Smooth muscle cell (in vitro differentiated cells): ENCODE results near the gene TXNRD2. TPM values are rescaled to one million over a fixed set of nuclear protein-coding genes. Genes with fewer than 3 reads are reported as not detected.

Source experiments
- DNase-seq: peaks from one replicate; lab custom pipeline; 2025; ENCODE audit not compliant: unreplicated experiment; lab: John Stamatoyannopoulos, UW
- H2AFZ ChIP-seq: fragments of 200-600 bp; sonication (generic); 2 replicates; pipeline ENCODE4 v1.6.0; 2016; ENCODE audit warnings: antibody characterized with exemption, low read depth, mild to moderate bottlenecking
- H3F3A ChIP-seq: fragments of 200-600 bp; sonication (generic); 2 replicates; pipeline ENCODE4 v1.6.0; 2017; ENCODE audit warnings: antibody characterized with exemption, low read depth
- H3K27ac ChIP-seq: fragments of 200-600 bp; sonication (generic); 2 replicates; pipeline ENCODE4 v1.5.1; 2016; ENCODE audit warnings: low read depth, mild to moderate bottlenecking
- H3K27me3 ChIP-seq: fragments of 200-600 bp; sonication (generic); 2 replicates; pipeline ENCODE4 v1.6.1; 2016; ENCODE audit warnings: low read depth, mild to moderate bottlenecking
- H3K36me3 ChIP-seq: fragments of 200-600 bp; sonication (generic); 2 replicates; pipeline ENCODE4 v1.5.1; 2016; ENCODE audit warnings: low read depth
- H3K4me1 ChIP-seq: fragments of 200-600 bp; sonication (generic); 2 replicates; pipeline ENCODE4 v1.5.1; 2016; ENCODE audit warnings: low read depth
- H3K4me2 ChIP-seq: fragments of 200-600 bp; sonication (generic); 2 replicates; pipeline ENCODE4 v1.6.0; 2016; ENCODE audit warnings: mild to moderate bottlenecking
- H3K4me3 ChIP-seq: fragments of 200-600 bp; sonication (generic); 2 replicates; pipeline ENCODE4 v1.5.1; 2016; ENCODE audit warnings: mild to moderate bottlenecking
- H3K79me2 ChIP-seq: fragments of 200-600 bp; sonication (generic); 2 replicates; pipeline ENCODE4 v1.6.0; 2016; ENCODE audit warnings: low read depth, mild to moderate bottlenecking
- H3K9ac ChIP-seq: fragments of 200-600 bp; sonication (generic); 2 replicates; pipeline ENCODE4 v1.6.0; 2016; ENCODE audit warnings: low read depth
- H3K9me3 ChIP-seq: fragments of 200-600 bp; sonication (generic); replicated peaks from 2 replicates; pipeline ENCODE4 v1.5.1; 2016; ENCODE audit warnings: low read depth
- H4K20me1 ChIP-seq: fragments of 200-600 bp; sonication (generic); 2 replicates; pipeline ENCODE4 v1.6.0; 2016; ENCODE audit warnings: low read depth
- CTCF ChIP-seq: fragments of 200-600 bp; sonication (generic); IDR thresholded peaks from 2 replicates; pipeline ENCODE4 v1.5.1; 2017; ENCODE audit warnings: borderline replicate concordance, mild to moderate bottlenecking, antibody characterized with exemption; ENCODE audit not compliant: insufficient read depth, poor library complexity, severe bottlenecking
- WGBS: methylation state at CpG from one replicate; pipeline ENCODE4 v1.1.7; 2016; ENCODE audit warnings: low lambda C conversion rate; 5-methylcytosine and 5-hydroxymethylcytosine counted together
- polyA plus RNA-seq: library from polyadenylated mRNA; unstranded; fragments of >200 nt; fragmentation: Nextera tagmentation; extraction: Ambion mirVana; gene quantifications from 2 replicates; pipeline ENCODE4 v1.2.1, GENCODE V29; 2016
- total RNA-seq: library from RNA; depleted of rRNA; stranded (reverse); fragments of >200 nt; gene quantifications from 2 replicates; pipeline ENCODE4 v1.2.3, GENCODE V29; 2014

Gene TXNRD2
- total and polyA plus RNA-seq, 2 experiments from 2014 or later, result 3.2 TPM; not detected in 1

- H3K4me2 ChIP-seq, result no peak overlapping the region
- H4K20me1 ChIP-seq, result no peaks in the 10 kb centered on the region
- H2AFZ ChIP-seq, result no peak overlapping the region
- TF ChIP-seq CTCF, result no peak
- no peak for DNase-seq
- H3K4me1 ChIP-seq, result no peaks in the 10 kb centered on the region
- no peaks in the 10 kb centered on the region for H3F3A ChIP-seq
- H3K4me3 ChIP-seq, result no peak overlapping the region
- no peaks in the 10 kb centered on the region for H3K9me3 ChIP-seq
- no peaks in the 10 kb centered on the region for H3K79me2 ChIP-seq
- H3K27me3 ChIP-seq, result no peaks in the 10 kb centered on the region
- no peak overlapping the region for H3K27ac ChIP-seq
- no peaks in the 10 kb centered on the region for H3K36me3 ChIP-seq
- 89% methylated on average over 12 of the region's 12 CpGs for WGBS
- no peak overlapping the region for H3K9ac ChIP-seq
Measured at GRCh38 chr22:19932367-19933206, 9.0 kb downstream of the TXNRD2 start.

GRCh38 chr22:19931514-19931913 lies 10.1 kb downstream of the TXNRD2 start:
- WGBS, result 91% methylated on average over 8 of the region's 8 CpGs
- no peaks in the 10 kb centered on the region for H3K36me3 ChIP-seq
- H3K9ac ChIP-seq, result no peak overlapping the region
- no peak overlapping the region for H2AFZ ChIP-seq
- no peak overlapping the region for H3K27ac ChIP-seq
- no peaks in the 10 kb centered on the region for H3K9me3 ChIP-seq
- no peaks in the 10 kb centered on the region for H3K4me1 ChIP-seq
- H3K4me3 ChIP-seq, result no peak overlapping the region
- no peaks in the 10 kb centered on the region for H3K79me2 ChIP-seq
- H3K27me3 ChIP-seq, result no peaks in the 10 kb centered on the region
- H3K4me2 ChIP-seq, result no peak overlapping the region
- TF ChIP-seq CTCF, result no peak
- H4K20me1 ChIP-seq, result no peaks in the 10 kb centered on the region
- H3F3A ChIP-seq, result no peaks in the 10 kb centered on the region
- no peak for DNase-seq

GRCh38 chr22:19930551-19931486 lies 10.8 kb downstream of the TXNRD2 start:
- Histone ChIP-seq H3K9ac (no peak overlapping the region), H3K79me2 (no peaks in the 10 kb centered on the region), H3K9me3 (no peaks in the 10 kb centered on the region), H3K4me3 (no peak overlapping the region), H3K4me2 (no peak overlapping the region), H3K4me1 (no peaks in the 10 kb centered on the region), H3K36me3 (no peaks in the 10 kb centered on the region), H3K27ac (no peak overlapping the region), H3F3A (no peaks in the 10 kb centered on the region), H3K27me3 (no peaks in the 10 kb centered on the region), H4K20me1 (no peaks in the 10 kb centered on the region), H2AFZ (no peak overlapping the region)
- WGBS, result 88% methylated on average over 21 of the region's 21 CpGs
- DNase-seq, result no peak
- no peak for TF ChIP-seq CTCF
